Stimulated activated CD4-positive, alpha-beta T cell treated with anti-CD3 and anti-CD28 coated beads, Interleukin-4, amount 100 ng/mL, for 48 hours (primary cell): Measurements from ENCODE around the gene BARX2.

ENCODE experiments used
- DNase-seq, 2 donors: peaks; one replicate each; pipeline ENCODE4 v3.0.0-alpha.2; 2020; ENCODE audit warnings: low read depth in 2 of 2

BARX2 gene

GRCh38 chr11:129402206-129403171, 26.8 kb downstream of the BARX2 start:
- no peak for DNase-seq

DNA sequence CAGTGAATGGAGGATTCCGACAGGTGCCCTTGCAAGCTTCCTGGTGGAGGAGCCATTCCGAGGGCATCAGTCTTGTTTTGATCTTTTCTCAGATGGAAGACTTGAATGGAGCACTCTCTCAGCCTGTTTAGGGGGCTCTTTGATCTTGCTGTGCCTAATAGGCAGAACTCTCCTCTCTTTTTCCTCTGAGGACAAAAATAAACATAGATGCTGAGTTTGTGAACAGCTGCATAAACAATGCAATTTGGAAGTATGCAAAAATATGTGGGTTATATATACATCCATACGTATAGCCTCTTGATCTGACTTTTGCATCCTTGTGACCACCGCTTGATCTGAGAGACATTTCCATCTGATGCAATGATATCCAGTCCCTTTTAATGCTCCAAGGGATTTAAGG, 29.1 kb downstream of the BARX2 start:
- DNase-seq = no peak

DNA sequence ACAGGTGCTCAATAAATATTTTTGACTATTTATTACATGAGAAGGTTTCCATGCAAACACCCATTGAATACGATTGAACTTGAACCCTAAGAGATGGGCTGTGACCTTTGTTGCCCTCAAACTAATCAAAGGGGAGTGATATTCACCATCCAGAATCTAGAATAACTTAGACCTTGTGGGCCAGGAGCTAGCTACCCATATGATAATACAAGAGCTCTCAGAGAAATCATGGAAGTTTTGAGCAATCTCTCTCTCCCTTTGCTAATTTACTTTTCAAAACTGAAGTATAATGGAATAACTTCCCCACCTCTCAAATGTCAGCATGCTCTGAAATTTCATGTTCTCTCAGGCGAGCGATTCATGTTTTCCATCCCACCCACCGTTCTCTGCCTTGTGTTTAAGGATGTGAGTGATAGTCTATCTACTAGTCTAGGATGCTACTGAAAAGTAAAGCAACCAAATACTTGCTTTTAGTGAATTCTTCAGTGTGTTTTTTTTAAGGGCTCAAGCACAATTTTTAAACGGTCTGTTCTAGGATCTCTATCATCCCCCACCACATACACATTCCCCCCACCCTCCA, 33.3 kb downstream of the BARX2 start:
- no peak for DNase-seq

DNA sequence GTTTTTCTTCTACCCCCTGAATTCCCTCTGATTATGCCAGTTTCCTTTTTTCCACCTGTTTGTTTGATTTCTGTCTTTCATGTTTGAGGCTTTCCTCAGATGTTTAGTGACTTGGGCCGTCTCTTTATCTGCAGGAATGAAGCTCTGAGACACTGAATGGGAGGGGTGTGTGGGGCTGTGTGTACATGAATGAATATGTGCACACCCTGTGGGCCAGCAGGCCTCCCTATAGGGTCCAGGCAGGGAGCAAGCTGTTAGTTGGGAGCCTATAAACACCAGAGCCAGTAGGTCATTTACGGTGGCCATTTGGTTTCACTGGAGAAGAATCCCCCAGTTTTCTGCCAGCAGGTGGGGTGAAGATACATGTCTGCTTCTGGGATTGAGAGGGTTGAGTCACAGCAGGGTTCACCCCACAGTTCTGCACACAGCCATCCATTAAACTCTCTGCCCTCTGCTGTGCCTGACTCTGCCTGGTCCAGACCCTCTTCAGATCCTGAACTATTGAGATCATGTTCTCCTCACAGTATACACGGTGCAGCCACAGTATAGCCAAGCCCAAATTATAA, 34.8 kb downstream of the BARX2 start:
- DNase-seq = no peak

GRCh38 chr11:129412494-129412893, 36.8 kb downstream of the BARX2 start:
- DNase-seq = no peak

- no peak for DNase-seq
Observed at GRCh38 chr11:129414144-129414872, 38.7 kb downstream of the BARX2 start.

GRCh38 chr11:129416080-129416820, 40.6 kb downstream of the BARX2 start:
- no peak for DNase-seq

- no peak for DNase-seq
Observed at GRCh38 chr11:129417458-129417857, 41.8 kb downstream of the BARX2 start.

DNA sequence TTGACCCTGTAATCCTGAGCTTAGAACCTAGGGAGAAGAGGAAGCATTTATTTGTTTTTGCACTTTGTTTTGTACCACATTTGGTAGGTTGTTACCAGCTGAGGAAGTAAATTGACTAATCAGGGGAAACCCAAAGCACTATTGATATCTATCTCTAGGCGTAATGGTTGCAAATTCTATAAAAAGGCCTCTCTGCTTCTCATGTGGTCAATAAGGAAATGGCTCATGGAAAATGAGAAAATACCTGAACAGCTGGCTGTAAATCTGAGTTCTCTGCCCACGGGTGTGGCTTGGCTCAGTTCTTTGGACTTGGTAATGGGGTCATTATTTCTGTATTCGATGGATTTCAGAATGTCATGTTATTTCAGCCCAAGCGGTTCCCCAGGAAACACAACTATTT, 42.4 kb downstream of the BARX2 start:
- no peak for DNase-seq

DNA sequence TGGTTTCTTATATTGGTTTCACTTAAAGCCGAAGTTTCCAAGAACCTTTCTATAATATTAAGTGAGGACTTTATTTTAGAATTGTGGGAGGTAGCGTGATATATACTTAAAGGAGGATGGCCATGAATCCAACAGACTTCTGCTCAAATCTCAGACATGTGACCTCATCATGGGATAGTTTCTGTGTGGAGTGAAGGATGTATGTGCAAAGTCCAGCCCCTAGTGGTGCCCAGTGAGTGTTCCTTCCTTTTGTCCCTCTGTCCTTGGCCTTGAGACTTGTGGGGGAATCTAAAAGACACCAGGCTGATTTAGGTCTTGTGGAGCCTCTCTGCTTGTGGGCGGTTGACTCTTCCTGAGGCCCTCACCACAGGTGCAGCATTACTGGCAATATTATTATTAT, 43.7 kb downstream of the BARX2 start:
- DNase-seq = no peak

DNA sequence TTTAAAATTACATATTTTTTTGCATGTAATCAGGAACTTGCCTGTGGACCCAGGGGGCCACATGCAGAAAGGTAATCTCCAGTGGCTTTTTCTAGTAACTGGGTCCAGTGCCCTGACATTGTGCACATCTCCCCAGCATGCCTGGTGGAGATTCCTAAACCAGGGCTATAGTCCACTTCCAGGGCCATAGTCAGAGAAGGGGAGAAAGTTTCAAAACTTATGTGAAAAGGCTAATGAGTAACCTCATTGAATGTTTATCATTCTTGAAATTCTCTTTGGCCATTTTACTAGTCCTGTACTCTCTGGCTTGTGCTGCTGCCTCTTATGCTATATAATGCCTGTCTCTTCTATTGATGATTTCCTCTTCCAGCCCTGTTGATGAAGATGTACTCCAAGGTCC, 47.8 kb downstream of the BARX2 start:
- no peak for DNase-seq

- DNase-seq = no peak
Observed at GRCh38 chr11:129425214-129425613, 49.6 kb downstream of the BARX2 start.

DNA sequence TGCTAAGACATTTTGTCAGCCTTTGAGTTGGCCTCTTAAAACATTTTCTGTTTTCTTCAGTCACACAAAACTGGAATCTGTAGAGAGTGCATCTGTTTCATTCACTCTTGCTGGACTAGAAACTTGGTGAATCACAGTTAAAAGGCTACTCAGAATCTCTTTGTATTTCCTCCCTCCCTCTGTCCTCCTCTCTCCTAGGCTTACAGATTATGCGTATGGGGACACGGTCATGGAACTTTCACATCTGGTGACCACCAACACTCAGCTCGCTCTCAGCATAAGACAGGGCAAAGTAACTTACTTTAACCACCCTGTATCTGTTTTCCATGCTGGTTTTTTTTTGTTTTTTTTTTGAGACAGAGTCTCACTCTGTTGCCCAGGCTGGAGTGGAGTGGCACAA, 50.4 kb downstream of the BARX2 start:
- no peak for DNase-seq

GRCh38 chr11:129426776-129427175, 51.1 kb downstream of the BARX2 start:
- DNase-seq = no peak

DNA sequence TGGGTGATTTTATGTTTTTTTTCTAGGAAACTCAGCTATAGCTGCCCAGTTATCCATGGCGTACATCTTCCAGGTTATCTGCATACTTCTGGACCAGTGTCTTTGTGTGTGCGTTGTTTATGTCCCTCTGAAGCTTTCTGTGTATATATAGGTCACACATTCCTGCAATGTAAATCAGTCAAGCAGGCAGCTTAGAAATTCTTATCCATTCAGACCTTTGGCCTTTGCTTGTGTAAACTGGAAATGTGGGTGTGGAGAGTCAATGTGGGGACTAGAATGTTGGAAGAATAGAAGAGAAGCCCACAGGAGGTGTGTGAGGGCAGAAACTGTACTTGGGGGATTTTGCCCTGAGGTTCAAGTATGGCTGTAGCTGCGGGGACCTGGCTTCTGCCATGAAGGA, 51.7 kb downstream of the BARX2 start:
- no peak for DNase-seq

DNA sequence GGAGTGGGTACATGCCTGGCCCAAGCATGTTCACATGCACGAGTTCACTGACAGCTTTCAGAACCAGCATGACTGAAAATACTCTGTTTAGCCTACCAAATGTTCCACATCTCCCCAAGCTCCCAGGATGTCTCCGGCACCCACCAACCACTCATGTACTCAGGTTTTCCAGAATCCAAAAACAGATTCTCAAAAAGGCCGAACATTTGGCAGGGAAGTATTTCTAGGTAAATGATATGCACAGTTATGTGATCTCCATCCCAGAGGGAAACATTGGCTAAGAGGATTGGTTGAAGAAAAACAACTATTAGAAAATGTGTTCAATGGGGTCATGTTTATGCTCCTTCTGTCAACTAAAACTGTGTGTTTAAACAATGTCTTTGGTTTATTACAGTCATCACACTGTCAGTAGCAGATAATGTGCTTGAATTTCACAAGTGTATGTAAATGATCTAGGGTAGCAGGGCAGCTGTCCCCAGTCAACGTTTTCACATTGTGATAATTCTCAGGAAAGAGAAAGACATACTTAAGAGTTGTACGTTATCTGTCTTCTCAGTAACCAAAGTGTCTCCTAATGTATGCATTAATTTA, 52.3 kb downstream of the BARX2 start:
- DNase-seq = no peak

- no peak for DNase-seq
Observed at GRCh38 chr11:129428557-129428956, 52.9 kb downstream of the BARX2 start.

DNA sequence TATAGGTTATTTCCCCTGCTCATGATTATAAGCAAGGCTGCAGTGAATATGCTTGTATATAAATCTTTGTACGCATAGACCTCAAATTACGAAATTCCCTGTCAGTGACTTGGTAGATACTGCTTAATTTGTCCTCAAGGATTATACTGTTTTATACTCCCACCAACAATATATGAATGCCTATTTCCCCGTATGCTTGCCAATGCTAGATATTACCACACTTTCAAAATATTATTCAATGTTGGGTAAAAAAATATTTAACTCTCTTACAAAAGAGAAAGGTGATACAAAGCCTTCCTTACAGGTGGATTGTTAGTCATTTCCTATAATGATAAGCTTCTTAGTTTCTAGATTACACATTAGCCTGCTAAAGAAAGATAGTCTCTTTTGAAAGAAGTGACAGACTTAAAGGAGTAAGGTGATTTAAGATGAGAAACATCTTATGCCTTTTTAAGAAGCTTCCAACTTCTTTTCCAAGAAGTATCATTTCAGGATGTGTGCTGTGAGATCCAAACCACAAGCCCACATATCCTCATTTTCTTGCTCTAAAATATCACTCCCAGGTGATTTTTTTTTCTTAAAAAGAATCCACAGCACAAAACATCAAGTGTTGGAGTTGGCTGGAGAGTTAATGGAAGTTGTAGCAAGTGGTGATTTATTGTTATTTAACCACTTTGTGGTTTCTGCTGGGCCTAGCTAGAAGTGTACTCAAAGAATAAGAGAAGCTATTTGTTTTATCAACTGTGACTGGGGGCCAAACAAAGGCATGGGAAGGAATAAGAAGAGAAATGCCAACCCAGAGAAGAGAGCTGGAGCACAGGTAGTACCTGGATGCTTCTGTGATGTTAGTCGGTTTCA, 59.2 kb downstream of the BARX2 start:
- DNase-seq = no peak

DNA sequence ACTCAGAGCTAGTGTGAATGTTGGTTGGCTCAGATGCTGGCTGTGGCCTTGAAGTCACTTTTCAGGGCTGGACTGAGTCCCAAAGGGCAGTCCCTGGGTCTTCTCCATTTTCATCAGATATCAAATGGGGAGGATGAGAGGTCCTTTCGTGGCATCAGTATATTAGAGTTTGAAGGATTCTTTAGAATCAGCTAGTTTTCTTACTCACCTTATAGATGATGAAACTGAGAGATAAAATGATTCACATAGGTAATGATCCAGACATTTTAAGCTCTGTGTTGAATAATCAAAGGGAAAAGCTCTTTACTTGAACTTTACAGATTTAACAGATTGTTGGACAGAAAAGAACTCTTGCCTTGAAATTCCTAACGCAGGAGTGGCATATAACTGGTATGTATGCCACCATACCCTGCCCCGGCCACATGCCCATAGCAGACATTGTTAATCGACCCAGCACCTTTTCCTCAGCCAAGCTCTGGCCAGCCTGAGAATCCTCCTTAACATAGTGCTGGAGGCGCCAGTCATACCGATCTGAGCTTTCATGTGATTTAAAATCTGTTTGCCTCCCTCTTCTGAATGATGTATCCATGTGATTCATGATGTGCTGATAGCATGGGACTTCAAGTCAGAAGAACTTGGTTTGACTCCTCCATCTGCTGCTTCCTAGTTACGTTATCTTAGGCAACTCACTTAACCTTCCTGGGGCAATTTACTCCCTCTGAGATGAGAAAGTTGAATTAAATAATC, 60.0 kb downstream of the BARX2 start:
- no peak for DNase-seq

DNA sequence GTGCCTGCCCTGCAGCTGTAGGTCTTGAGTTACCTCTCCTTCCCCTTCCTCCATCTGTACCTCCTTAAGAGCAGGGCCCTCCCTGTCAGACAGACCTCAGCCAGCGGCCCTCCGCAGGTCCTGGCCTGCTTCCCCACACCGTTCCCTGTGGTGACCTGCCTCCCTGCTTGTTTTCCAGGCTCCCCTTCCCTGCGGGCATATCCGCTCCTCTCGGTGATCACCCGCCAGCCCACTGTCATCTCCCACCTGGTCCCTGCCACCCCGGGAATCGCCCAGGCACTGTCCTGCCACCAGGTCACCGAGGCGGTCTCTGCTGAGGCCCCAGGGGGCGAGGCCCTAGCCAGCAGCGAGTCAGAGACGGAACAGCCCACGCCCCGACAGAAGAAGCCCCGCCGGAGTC, 60.9 kb downstream of the BARX2 start:
- DNase-seq = no peak
